Cardiac muscle cell (in vitro differentiated cells and primary cell): ENCODE data around the gene MGME1. TPM values are rescaled to one million over a fixed set of nuclear protein-coding genes. Genes with fewer than 3 reads are reported as not detected.

ENCODE experiments used
- DNase-seq, 2 donors: peaks; one replicate each; pipeline versions ENCODE4 v3.0.0 to v3.0.0-alpha.2; 2010 to 2017; ENCODE audit warnings: low read depth in 1 of 2, low spot score in 1 of 2
- H3K27ac ChIP-seq: fragments of 200-600 bp; sonication (generic); 2 replicates; pipeline ENCODE4 v1.5.1; 2016
- H3K27me3 ChIP-seq: fragments of 200-600 bp; sonication (generic); 2 replicates; pipeline ENCODE4 v1.6.0; 2016; ENCODE audit warnings: control low read depth
- H3K36me3 ChIP-seq: fragments of 200-600 bp; sonication (generic); 2 replicates; pipeline ENCODE4 v1.5.1; 2016; ENCODE audit warnings: control low read depth
- H3K4me1 ChIP-seq: fragments of 200-600 bp; sonication (generic); 2 replicates; pipeline ENCODE4 v1.8.1; 2017; ENCODE audit warnings: low read depth, mild to moderate bottlenecking, mixed run types
- H3K4me3 ChIP-seq: fragments of 200-600 bp; sonication (generic); 2 replicates; pipeline ENCODE4 v1.5.1; 2016; ENCODE audit warnings: mild to moderate bottlenecking
- H3K9me3 ChIP-seq: fragments of 200-600 bp; sonication (generic); 2 replicates; pipeline ENCODE4 v1.5.1; 2017; ENCODE audit warnings: low read depth, mild to moderate bottlenecking, control low read depth
- polyA plus RNA-seq: library from polyadenylated mRNA; unstranded; fragments of >200 nt; fragmentation: Nextera tagmentation; extraction: Ambion mirVana; gene quantifications from 2 replicates; pipeline ENCODE4 v1.2.1, GENCODE V29; 2016
- total RNA-seq: library from RNA; depleted of rRNA; stranded (reverse); fragments of >200 nt; gene quantifications from 2 replicates; pipeline ENCODE4 v1.2.3, GENCODE V29; 2016
- TF ChIP-seq, protein P1 (sequence below): IDR thresholded peaks from 2 replicates; pipeline ENCODE4 v1.5.1; 2012; ENCODE audit warnings: low read depth, mild to moderate bottlenecking, low read length

Gene MGME1
- total and polyA plus RNA-seq, 2 experiments from 2014 or later = 15.9 to 27.2 TPM

DNA sequence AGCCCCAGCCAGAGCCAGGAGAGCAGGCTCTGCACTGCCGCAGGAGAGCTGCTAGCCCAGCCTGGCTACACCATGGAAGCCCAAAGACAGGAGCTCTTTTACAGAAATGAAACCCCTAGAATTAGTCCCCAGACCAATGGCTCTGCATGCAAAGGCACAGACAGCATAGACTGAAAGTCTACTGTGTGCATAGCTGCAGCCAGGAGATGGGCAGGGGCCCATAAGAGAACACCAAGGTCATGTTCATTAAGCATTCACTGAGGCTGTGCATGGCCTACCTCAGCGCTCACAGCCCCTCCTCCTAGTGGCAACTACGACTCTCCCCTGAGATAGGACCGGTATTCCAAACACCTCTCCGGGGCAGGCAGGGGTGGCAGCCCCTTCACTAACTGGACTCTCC is 35.1 kb upstream of the MGME1 start:
- Histone ChIP-seq H3K27me3 (no peaks in the 10 kb centered on the region), H3K4me1 (peaks cover 36% of the 10 kb centered on the region), H3K9me3 (no peaks in the 10 kb centered on the region), H3K4me3 (no peak overlapping the region), H3K36me3 (no peaks in the 10 kb centered on the region), H3K27ac (no peak overlapping the region)
- no peak for DNase-seq
- TF ChIP-seq, protein P1, sequence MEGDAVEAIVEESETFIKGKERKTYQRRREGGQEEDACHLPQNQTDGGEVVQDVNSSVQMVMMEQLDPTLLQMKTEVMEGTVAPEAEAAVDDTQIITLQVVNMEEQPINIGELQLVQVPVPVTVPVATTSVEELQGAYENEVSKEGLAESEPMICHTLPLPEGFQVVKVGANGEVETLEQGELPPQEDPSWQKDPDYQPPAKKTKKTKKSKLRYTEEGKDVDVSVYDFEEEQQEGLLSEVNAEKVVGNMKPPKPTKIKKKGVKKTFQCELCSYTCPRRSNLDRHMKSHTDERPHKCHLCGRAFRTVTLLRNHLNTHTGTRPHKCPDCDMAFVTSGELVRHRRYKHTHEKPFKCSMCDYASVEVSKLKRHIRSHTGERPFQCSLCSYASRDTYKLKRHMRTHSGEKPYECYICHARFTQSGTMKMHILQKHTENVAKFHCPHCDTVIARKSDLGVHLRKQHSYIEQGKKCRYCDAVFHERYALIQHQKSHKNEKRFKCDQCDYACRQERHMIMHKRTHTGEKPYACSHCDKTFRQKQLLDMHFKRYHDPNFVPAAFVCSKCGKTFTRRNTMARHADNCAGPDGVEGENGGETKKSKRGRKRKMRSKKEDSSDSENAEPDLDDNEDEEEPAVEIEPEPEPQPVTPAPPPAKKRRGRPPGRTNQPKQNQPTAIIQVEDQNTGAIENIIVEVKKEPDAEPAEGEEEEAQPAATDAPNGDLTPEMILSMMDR = no peak

DNA sequence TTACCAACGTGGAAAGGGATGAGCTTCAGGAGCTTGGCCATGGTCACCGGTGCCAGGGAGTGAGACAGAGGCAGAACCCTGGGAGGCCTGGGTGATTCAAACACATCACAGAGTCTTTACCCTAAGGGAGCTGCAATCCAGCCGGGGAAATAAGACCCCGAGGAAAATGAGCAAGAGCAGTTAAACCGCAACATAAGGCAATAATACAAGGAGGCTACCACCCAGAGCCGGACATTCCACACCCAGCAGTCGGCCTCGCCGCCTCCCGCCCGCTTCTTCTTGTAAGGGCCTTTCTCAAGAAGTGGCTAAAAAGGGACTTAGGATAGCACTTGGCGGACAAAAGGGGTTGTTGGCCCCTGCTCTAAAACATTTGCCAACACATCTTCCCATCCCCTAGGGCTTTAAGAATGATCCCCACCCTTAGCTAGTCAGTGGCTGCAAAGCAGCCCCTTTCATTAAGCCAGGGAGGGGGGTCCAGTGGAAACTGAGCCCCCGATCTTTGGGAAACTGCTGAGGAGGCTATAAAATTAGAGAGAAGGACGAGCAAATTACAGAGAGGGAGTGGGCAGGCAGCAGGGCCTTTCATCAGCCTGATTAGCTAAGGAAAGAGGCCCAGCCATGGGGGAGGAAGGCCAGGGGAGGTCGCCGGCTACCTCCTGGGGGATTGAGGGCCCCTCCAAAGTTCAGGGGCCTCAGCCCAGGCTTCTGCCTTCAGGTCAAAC is 34.5 kb upstream of the MGME1 start:
- H3K4me1 ChIP-seq = peaks cover 37% of the 10 kb centered on the region
- H3K4me3 ChIP-seq = no peak overlapping the region
- DNase-seq = peak in 1 of 2 donors; percentile 64
- H3K9me3 ChIP-seq = no peaks in the 10 kb centered on the region
- no peaks in the 10 kb centered on the region for H3K36me3 ChIP-seq
- TF ChIP-seq, protein P1 = no peak
- no peaks in the 10 kb centered on the region for H3K27me3 ChIP-seq
- H3K27ac ChIP-seq = no peak overlapping the region

DNA sequence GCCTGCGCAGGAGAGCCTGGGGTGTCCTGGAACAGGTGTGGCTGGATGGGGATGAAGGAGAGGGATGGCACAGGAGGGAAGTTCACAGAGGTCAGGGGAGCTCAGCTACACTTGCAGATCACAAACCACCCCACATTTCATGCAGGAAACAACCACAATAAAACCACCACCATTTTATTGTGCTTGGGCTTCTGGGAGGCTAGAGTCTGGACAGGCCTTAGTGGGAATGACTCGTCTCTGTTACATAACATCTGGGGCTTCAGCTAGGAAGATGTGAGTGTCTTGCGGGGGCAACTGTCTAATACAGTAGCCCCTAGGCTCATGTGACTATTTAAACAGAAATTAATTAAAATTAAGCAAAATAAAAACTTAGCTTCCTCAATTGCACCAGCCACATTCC is 33.6 kb upstream of the MGME1 start:
- H3K36me3 ChIP-seq = no peaks in the 10 kb centered on the region
- no peak for DNase-seq
- H3K27me3 ChIP-seq = no peaks in the 10 kb centered on the region
- no peak overlapping the region for H3K27ac ChIP-seq
- TF ChIP-seq, protein P1 = no peak
- no peaks in the 10 kb centered on the region for H3K9me3 ChIP-seq
- H3K4me1 ChIP-seq = peaks cover 37% of the 10 kb centered on the region
- no peak overlapping the region for H3K4me3 ChIP-seq

DNA sequence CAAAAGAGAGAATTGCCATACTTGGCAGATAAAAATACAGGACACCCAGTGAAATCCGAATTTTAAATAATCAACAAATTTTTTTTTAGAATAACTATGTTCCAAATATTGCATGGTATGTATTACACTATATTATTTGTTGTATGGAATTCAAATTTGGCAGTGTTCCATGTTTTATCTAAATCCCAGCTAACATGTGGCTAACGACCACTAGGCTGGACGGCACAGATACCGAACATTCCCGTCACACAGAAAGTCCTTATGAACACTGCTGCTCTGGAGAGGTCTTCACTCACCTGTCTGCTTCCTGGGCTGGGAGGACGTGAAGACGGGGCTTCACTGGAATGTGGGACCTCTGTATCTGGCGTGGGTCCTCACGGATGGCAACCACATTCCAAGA is 33.1 kb upstream of the MGME1 start:
- no peaks in the 10 kb centered on the region for H3K9me3 ChIP-seq
- H3K4me3 ChIP-seq = no peak overlapping the region
- DNase-seq = peak; percentile 45 to 55
- TF ChIP-seq, protein P1 = no peak
- H3K27me3 ChIP-seq = no peaks in the 10 kb centered on the region
- peaks cover 37% of the 10 kb centered on the region for H3K4me1 ChIP-seq
- H3K27ac ChIP-seq = peak overlapping the region; percentile 53
- H3K36me3 ChIP-seq = no peaks in the 10 kb centered on the region

DNA sequence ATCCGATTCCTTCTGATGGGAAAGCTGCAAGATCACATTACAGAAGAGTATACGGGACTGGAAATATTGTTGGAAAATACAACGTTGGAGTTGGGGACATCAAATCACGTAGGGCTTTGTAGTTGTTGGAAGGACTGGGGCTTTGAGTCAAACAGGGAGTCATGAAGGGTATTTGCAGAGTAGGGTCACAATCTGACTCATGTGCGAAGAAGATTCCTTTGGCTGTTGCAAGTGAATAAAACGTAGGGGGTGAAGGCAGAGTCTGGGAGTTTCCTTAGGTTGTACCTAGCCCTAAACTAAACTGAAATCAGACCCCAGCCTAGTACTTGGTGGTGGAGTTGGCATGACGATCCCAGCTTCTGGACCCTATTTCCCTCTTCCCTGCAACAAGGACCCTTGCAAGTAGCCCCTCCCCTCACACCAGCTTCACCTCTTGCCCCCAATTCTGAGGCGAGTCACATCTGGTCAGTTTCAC is 32.5 kb upstream of the MGME1 start:
- H3K4me3 ChIP-seq = no peak overlapping the region
- H3K9me3 ChIP-seq = no peaks in the 10 kb centered on the region
- TF ChIP-seq, protein P1 = no peak
- peak overlapping the region; percentile 53 for H3K27ac ChIP-seq
- peak in 1 of 2 donors; percentile 43 for DNase-seq
- H3K4me1 ChIP-seq = peaks cover 37% of the 10 kb centered on the region
- H3K27me3 ChIP-seq = no peaks in the 10 kb centered on the region
- H3K36me3 ChIP-seq = peaks cover under 1% of the 10 kb centered on the region
